Activated naive CD4-positive, alpha-beta T cell treated with anti-CD3 and anti-CD28 coated beads for 36 hours (primary cell): ENCODE results near the gene ST6GALNAC1. TPM values are rescaled to one million over a fixed set of nuclear protein-coding genes. Genes with fewer than 3 reads are reported as not detected.
A peak's percentile ranks its signal among the peaks of the same experiment; 100 is the strongest.

Source experiments
- CTCF ChIA-PET: fragments of 350-600 bp; sonication (Branson Sonifier 250); formaldehyde crosslinking; loops from one replicate; lab custom pipeline; 2021; ENCODE audit warnings: antibody characterized with exemption; lab: Charles Lee
- DNase-seq: peaks from one replicate; pipeline ENCODE4 v3.0.0-alpha.2; 2020
- H3K27ac Mint-ChIP-seq: one replicate; pipeline ENCODE4 v1.8.0; 2021; ENCODE audit warnings: mild to moderate bottlenecking, mixed read lengths
- H3K27me3 Mint-ChIP-seq: one replicate; pipeline ENCODE4 v1.8.0; 2021; ENCODE audit warnings: low read depth, mixed read lengths
- H3K36me3 Mint-ChIP-seq: one replicate; pipeline ENCODE4 v1.8.0; 2021; ENCODE audit warnings: low read depth, mixed read lengths
- H3K4me1 Mint-ChIP-seq: one replicate; pipeline ENCODE4 v1.8.0; 2021; ENCODE audit warnings: low read depth, mixed read lengths
- H3K4me3 Mint-ChIP-seq: one replicate; pipeline ENCODE4 v1.8.0; 2021; ENCODE audit warnings: mild to moderate bottlenecking, moderate library complexity, mixed read lengths
- H3K9me3 Mint-ChIP-seq: one replicate; pipeline ENCODE4 v1.8.0; 2021; ENCODE audit warnings: mixed read lengths
- intact Hi-C: fragments of 100-400 bp; cut with micrococcal nuclease; formaldehyde crosslinking; loops from one replicate; pipeline ENCODE4 v1.15.1; 2023
- total RNA-seq, 2 experiments: library from RNA; stranded (reverse); gene quantifications; one replicate each; pipeline ENCODE4 v1.2.3, GENCODE V29; 2021

ST6GALNAC1 gene
- total RNA-seq, 2 experiments from 2014 or later: 1.1 to 1.3 TPM

GRCh38 chr17:76672892-76673291, 29.3 kb upstream of the ST6GALNAC1 start:
- Mint-ChIP-seq H3K27ac (peak overlapping the region; percentile 92), H3K9me3 (no peaks in the 10 kb centered on the region), H3K4me1 (peaks cover 29% of the 10 kb centered on the region), H3K27me3 (no peaks in the 10 kb centered on the region), H3K36me3 (peaks cover 1% of the 10 kb centered on the region), H3K4me3 (peak overlapping the region; percentile 93)
- intact Hi-C loops: no loop called here
- no peak for DNase-seq
- CTCF ChIA-PET: interaction anchor here (0.9 kb wide), 1 partner anchor 165 kb away, joined by 3 read pairs; no protein-coding TSS in a partner anchor

- H3K36me3 Mint-ChIP-seq: peaks cover 1% of the 10 kb centered on the region
- peak; percentile 18 for DNase-seq
- H3K4me1 Mint-ChIP-seq: peaks cover 29% of the 10 kb centered on the region
- peak overlapping the region; percentile 92 for H3K27ac Mint-ChIP-seq
- CTCF ChIA-PET: interaction anchor here (0.6 to 3.2 kb wide), 7 partner anchors 9 to 164 kb away, joined by 3 to 11 read pairs (median 5); no protein-coding TSS in a partner anchor
- H3K27me3 Mint-ChIP-seq: no peaks in the 10 kb centered on the region
- no peaks in the 10 kb centered on the region for H3K9me3 Mint-ChIP-seq
- intact Hi-C loops: no loop called here
- H3K4me3 Mint-ChIP-seq: peak overlapping the region; percentile 93
These were observed 28.8 kb upstream of the ST6GALNAC1 start for GRCh38 chr17:76672270-76672851.

- CTCF ChIA-PET: interaction anchor here (0.6 to 3.2 kb wide), 7 partner anchors 9 to 164 kb away, joined by 3 to 11 read pairs (median 5); no protein-coding TSS in a partner anchor
- Mint-ChIP-seq H3K4me3 (peak overlapping the region; percentile 93), H3K27me3 (no peaks in the 10 kb centered on the region), H3K36me3 (peaks cover 1% of the 10 kb centered on the region), H3K27ac (peak overlapping the region; percentile 92), H3K9me3 (no peaks in the 10 kb centered on the region), H3K4me1 (peaks cover 29% of the 10 kb centered on the region)
- DNase-seq: no peak
- intact Hi-C loops: loop anchor here (1.0 to 2.0 kb wide), 5 partner anchors 55 to 219 kb away; partner anchors contain the start of genes JMJD6, METTL23, SRSF2 and UBE2O
These were observed 28.3 kb upstream of the ST6GALNAC1 start for GRCh38 chr17:76671912-76672262.

- peak overlapping the region; percentile 93 for H3K4me3 Mint-ChIP-seq
These were observed 27.8 kb upstream of the ST6GALNAC1 start for GRCh38 chr17:76671123-76671911.

GRCh38 chr17:76670718-76671122, 27.2 kb upstream of the ST6GALNAC1 start:
- DNase-seq: peak; percentile 20
- peaks cover 29% of the 10 kb centered on the region for H3K4me1 Mint-ChIP-seq
- CTCF ChIA-PET: interaction anchor here (0.7 to 3.2 kb wide), 6 partner anchors 11 to 148 kb away, joined by 3 to 11 read pairs (median 4); no protein-coding TSS in a partner anchor
- intact Hi-C loops: loop anchor here (1.0 to 2.0 kb wide), 5 partner anchors 56 to 217 kb away; partner anchors contain the start of genes JMJD6, METTL23, SRSF2 and UBE2O
- H3K9me3 Mint-ChIP-seq: no peaks in the 10 kb centered on the region
- H3K27ac Mint-ChIP-seq: peak overlapping the region; percentile 92
- H3K4me3 Mint-ChIP-seq: peak overlapping the region; percentile 93
- H3K36me3 Mint-ChIP-seq: peaks cover 1% of the 10 kb centered on the region
- no peaks in the 10 kb centered on the region for H3K27me3 Mint-ChIP-seq

More at GRCh38 chr17:76671123-76671911, 27.8 kb upstream of the ST6GALNAC1 start:
- Mint-ChIP-seq H3K36me3 (peaks cover 1% of the 10 kb centered on the region), H3K27ac (peak overlapping the region; percentile 92), H3K9me3 (no peaks in the 10 kb centered on the region), H3K4me1 (peaks cover 29% of the 10 kb centered on the region), H3K27me3 (no peaks in the 10 kb centered on the region)
- peak; percentile 100 for DNase-seq
- CTCF ChIA-PET: interaction anchor here (0.6 to 3.2 kb wide), 9 partner anchors 8 to 148 kb away, joined by 3 to 11 read pairs (median 5); no protein-coding TSS in a partner anchor
- intact Hi-C loops: loop anchor here (1.0 to 2.0 kb wide), 5 partner anchors 55 to 218 kb away; partner anchors contain the start of genes JMJD6, METTL23, SRSF2 and UBE2O

GRCh38 chr17:76670020-76670717, 26.6 kb upstream of the ST6GALNAC1 start:
- Mint-ChIP-seq H3K27ac (peak overlapping the region; percentile 92), H3K4me3 (peak overlapping the region; percentile 93), H3K36me3 (peaks cover 1% of the 10 kb centered on the region), H3K27me3 (no peaks in the 10 kb centered on the region), H3K9me3 (no peaks in the 10 kb centered on the region), H3K4me1 (peaks cover 29% of the 10 kb centered on the region)
- CTCF ChIA-PET: interaction anchor here (1.4 to 3.2 kb wide), 3 partner anchors 12 to 112 kb away, joined by 3 to 11 read pairs (median 7); no protein-coding TSS in a partner anchor
- no peak for DNase-seq
- intact Hi-C loops: loop anchor here (2.0 kb wide), 4 partner anchors 57 to 155 kb away; partner anchors contain the start of genes JMJD6, METTL23 and SRSF2

GRCh38 chr17:76667786-76668453, 24.4 kb upstream of the ST6GALNAC1 start:
- Mint-ChIP-seq H3K27me3 (no peaks in the 10 kb centered on the region), H3K27ac (no peak overlapping the region), H3K36me3 (peaks cover 1% of the 10 kb centered on the region), H3K4me1 (peaks cover 29% of the 10 kb centered on the region), H3K4me3 (no peak overlapping the region), H3K9me3 (no peaks in the 10 kb centered on the region)
- intact Hi-C loops: no loop called here
- CTCF ChIA-PET: no interaction called here
- DNase-seq: no peak

- no peak overlapping the region for H3K27ac Mint-ChIP-seq
- CTCF ChIA-PET: no interaction called here
- no peak overlapping the region for H3K4me3 Mint-ChIP-seq
- no peaks in the 10 kb centered on the region for H3K9me3 Mint-ChIP-seq
- H3K27me3 Mint-ChIP-seq: no peaks in the 10 kb centered on the region
- intact Hi-C loops: no loop called here
- H3K36me3 Mint-ChIP-seq: no peaks in the 10 kb centered on the region
- peaks cover 25% of the 10 kb centered on the region for H3K4me1 Mint-ChIP-seq
- no peak for DNase-seq
These were observed 23.9 kb upstream of the ST6GALNAC1 start for GRCh38 chr17:76667491-76667755.

GRCh38 chr17:76660656-76661042, 17.1 kb upstream of the ST6GALNAC1 start:
- H3K9me3 Mint-ChIP-seq: no peaks in the 10 kb centered on the region
- no peaks in the 10 kb centered on the region for H3K36me3 Mint-ChIP-seq
- peaks cover 19% of the 10 kb centered on the region for H3K4me1 Mint-ChIP-seq
- intact Hi-C loops: no loop called here
- no peak overlapping the region for H3K27ac Mint-ChIP-seq
- no peak overlapping the region for H3K4me3 Mint-ChIP-seq
- no peaks in the 10 kb centered on the region for H3K27me3 Mint-ChIP-seq
- CTCF ChIA-PET: interaction anchor here (0.9 kb wide), 1 partner anchor 21 kb away, joined by 4 read pairs; no protein-coding TSS in a partner anchor
- no peak for DNase-seq

GRCh38 chr17:76659928-76660655, 16.5 kb upstream of the ST6GALNAC1 start:
- no peak for DNase-seq
- peaks cover 19% of the 10 kb centered on the region for H3K4me1 Mint-ChIP-seq
- H3K9me3 Mint-ChIP-seq: no peaks in the 10 kb centered on the region
- no peak overlapping the region for H3K27ac Mint-ChIP-seq
- no peaks in the 10 kb centered on the region for H3K27me3 Mint-ChIP-seq
- CTCF ChIA-PET: interaction anchor here (0.9 kb wide), 1 partner anchor 22 kb away, joined by 4 read pairs; no protein-coding TSS in a partner anchor
- H3K4me3 Mint-ChIP-seq: no peak overlapping the region
- intact Hi-C loops: no loop called here
- no peaks in the 10 kb centered on the region for H3K36me3 Mint-ChIP-seq

- CTCF ChIA-PET: no interaction called here
- no peak for DNase-seq
- intact Hi-C loops: no loop called here
- H3K4me1 Mint-ChIP-seq: peaks cover 19% of the 10 kb centered on the region
- H3K9me3 Mint-ChIP-seq: no peaks in the 10 kb centered on the region
- H3K4me3 Mint-ChIP-seq: no peak overlapping the region
- H3K36me3 Mint-ChIP-seq: no peaks in the 10 kb centered on the region
- no peak overlapping the region for H3K27ac Mint-ChIP-seq
- no peaks in the 10 kb centered on the region for H3K27me3 Mint-ChIP-seq
These were observed 14.7 kb upstream of the ST6GALNAC1 start for GRCh38 chr17:76658242-76658662.
